Gastrocnemius medialis (tissue), 4 donors: ENCODE measurements around the gene NFIA.

Experiments
- POLR2A ChIP-seq, 2 donors: fragments of 450-650 bp; IDR thresholded peaks; one replicate each; pipeline ENCODE4 v1.6.1; 2017; ENCODE audit warnings: antibody characterized with exemption in 2 of 2, mild to moderate bottlenecking in 2 of 2, moderate library complexity in 2 of 2
- TF ChIP-seq, protein P1 (sequence below), 5 experiments: fragments of 450-650 bp in 3 of 5; fragments of 200-600 bp in 2 of 5; sonication (generic) in 2 of 5; IDR thresholded peaks in 4 of 5; conservative IDR thresholded peaks in 1 of 5; 1 replicate in 4 of 5; 2 replicates in 1 of 5; pipeline ENCODE4 v1.5.1; 2016 to 2019; ENCODE audit warnings: antibody characterized with exemption in 5 of 5, mild to moderate bottlenecking in 3 of 5, moderate library complexity in 3 of 5

DNA sequence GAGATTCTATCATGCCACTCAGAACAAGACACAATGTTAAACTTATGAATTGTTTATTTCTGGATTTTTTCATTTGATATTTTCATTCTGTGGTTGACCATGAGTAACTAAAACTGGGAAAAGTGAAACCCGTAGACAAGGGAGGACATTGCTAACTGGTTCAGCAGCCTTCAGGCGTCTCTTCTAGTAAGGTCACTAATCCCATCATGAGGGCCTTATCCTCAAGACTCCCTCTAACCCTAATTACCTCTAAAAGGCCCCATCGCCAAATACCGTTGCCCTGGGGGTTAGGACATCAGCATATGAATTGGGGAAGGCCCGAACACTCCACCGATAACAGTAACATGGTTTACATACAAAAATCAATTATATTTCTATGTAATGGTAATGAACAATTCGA lies 394.9 kb downstream of the NFIA start:
- no peak for TF ChIP-seq POLR2A (IDR thresholded peaks at IDR 0.05)
- TF ChIP-seq, protein P1, sequence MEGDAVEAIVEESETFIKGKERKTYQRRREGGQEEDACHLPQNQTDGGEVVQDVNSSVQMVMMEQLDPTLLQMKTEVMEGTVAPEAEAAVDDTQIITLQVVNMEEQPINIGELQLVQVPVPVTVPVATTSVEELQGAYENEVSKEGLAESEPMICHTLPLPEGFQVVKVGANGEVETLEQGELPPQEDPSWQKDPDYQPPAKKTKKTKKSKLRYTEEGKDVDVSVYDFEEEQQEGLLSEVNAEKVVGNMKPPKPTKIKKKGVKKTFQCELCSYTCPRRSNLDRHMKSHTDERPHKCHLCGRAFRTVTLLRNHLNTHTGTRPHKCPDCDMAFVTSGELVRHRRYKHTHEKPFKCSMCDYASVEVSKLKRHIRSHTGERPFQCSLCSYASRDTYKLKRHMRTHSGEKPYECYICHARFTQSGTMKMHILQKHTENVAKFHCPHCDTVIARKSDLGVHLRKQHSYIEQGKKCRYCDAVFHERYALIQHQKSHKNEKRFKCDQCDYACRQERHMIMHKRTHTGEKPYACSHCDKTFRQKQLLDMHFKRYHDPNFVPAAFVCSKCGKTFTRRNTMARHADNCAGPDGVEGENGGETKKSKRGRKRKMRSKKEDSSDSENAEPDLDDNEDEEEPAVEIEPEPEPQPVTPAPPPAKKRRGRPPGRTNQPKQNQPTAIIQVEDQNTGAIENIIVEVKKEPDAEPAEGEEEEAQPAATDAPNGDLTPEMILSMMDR (IDR thresholded peaks at IDR 0.05 in 4 of 5, conservative IDR thresholded peaks at IDR 0.05 in 1 of 5): no peak
